ENCODE measurements around the gene ARHGEF4. TPM values are rescaled to one million over a fixed set of nuclear protein-coding genes. Genes with fewer than 3 reads are reported as not detected.

Gene ARHGEF4
- total and polyA plus RNA-seq, 2 donors (not counting 3 experiments of a cell fraction or from before 2014, with no cell fraction given): not detected

GRCh38 chr2:130916438-130916705, 79.7 kb downstream of the ARHGEF4 start:
- intact Hi-C loops (cut with micrococcal nuclease) (no loop called here), dilution Hi-C loops (cut with MboI; ENCODE audit: extremely low pct_ligation_motif_present, low sequenced_read_pairs) (no loop called here)
- no peaks in the 10 kb centered on the region for H4K20me1 ChIP-seq (replicated peaks; ENCODE audit: control insufficient read depth, extremely low read depth, insufficient read depth, low read length)
- H3K27me3 ChIP-seq (ENCODE audit: control insufficient read depth in 2 of 2, insufficient read depth in 2 of 2, low read length in 2 of 2): peaks cover 0 to 3% of the 10 kb centered on the region in 2 experiments
- no TSS peak for BruUV-seq (replicated peaks)
- ChIA-PET CTCF (interaction anchor here (6.9 kb wide), 1 partner anchor 119 kb away, joined by 66 read pairs; no protein-coding TSS in a partner anchor), POLR2A (no interaction called here)
- no peak overlapping the region for H2AFZ ChIP-seq (ENCODE audit: low read depth, low read length)
- DNase-seq (ENCODE audit: low read depth, low spot score) (no peak), FAIRE-seq (no peak)
- TF ChIP-seq MYC (IDR thresholded peaks at IDR 0.05; ENCODE audit: low read depth, low read length) (no peak), JUN (IDR thresholded peaks at IDR 0.05; ENCODE audit: borderline replicate concordance, insufficient read depth, insufficient read length, low read depth) (no peak), POLR2AphosphoS5 (IDR thresholded peaks at IDR 0.05; ENCODE audit: insufficient read depth, low read depth, low read length) (no peak), GATA2 (IDR thresholded peaks at IDR 0.05; ENCODE audit: insufficient read depth, insufficient read length, low read depth, low read length) (no peak), FOS (IDR thresholded peaks at IDR 0.05; ENCODE audit: borderline replicate concordance, insufficient read depth, low read length) (no peak), POLR2A (IDR thresholded peaks at IDR 0.05; ENCODE audit: low read depth, low read length) (no peak), EZH2 (IDR thresholded peaks at IDR 0.05; ENCODE audit: borderline replicate concordance, low read depth, low read length, severe bottlenecking) (no peak), CTCF (IDR thresholded peaks at IDR 0.05; ENCODE audit: extremely low read depth in 1 of 2, insufficient read depth in 1 of 2, low read depth in 1 of 2, low read length in 2 of 2) (no peak)
- TF ChIP-seq, protein P1, sequence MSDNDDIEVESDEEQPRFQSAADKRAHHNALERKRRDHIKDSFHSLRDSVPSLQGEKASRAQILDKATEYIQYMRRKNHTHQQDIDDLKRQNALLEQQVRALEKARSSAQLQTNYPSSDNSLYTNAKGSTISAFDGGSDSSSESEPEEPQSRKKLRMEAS (IDR thresholded peaks at IDR 0.05; ENCODE audit: insufficient read depth, insufficient read length): no peak
- no peaks in the 10 kb centered on the region for H3K4me1 ChIP-seq (ENCODE audit: control insufficient read depth, extremely low read depth, insufficient read depth, low read length)
- H3K9me1 ChIP-seq (replicated peaks; ENCODE audit: control insufficient read depth, extremely low read depth, insufficient read depth, low read length): no peaks in the 10 kb centered on the region
- H3K27ac ChIP-seq (ENCODE audit: insufficient read depth, low read depth, low read length): no peak overlapping the region
- no peaks in the 10 kb centered on the region for H3K9me3 ChIP-seq (replicated peaks; ENCODE audit: control insufficient read depth, insufficient read depth, low read length)
- H3K4me2 ChIP-seq (ENCODE audit: insufficient read depth, low read length): no peak overlapping the region
- no peak overlapping the region for H3K9ac ChIP-seq (replicated peaks; ENCODE audit: extremely low read depth, insufficient read depth, low read length)
- no peaks in the 10 kb centered on the region for H3K79me2 ChIP-seq (ENCODE audit: control insufficient read depth, insufficient read depth, low read length)
- no peak overlapping the region for H3K4me3 ChIP-seq (replicated peaks in 1 of 3; ENCODE audit: insufficient read depth in 1 of 3, low read depth in 1 of 3, low read length in 3 of 3)
- H3K36me3 ChIP-seq (ENCODE audit: control insufficient read depth in 2 of 2, extremely low read depth in 1 of 2, insufficient read depth in 2 of 2, low read length in 2 of 2): no peaks in the 10 kb centered on the region

Data from endothelial cell of umbilical vein (primary cell).